PC-9 (cell line): ENCODE results near the gene SDHA.

Experiments used
- CTCF ChIP-seq: fragments of 200-600 bp; sonication (generic); conservative IDR thresholded peaks from 2 replicates; pipeline ENCODE4 v1.6.1; 2017; ENCODE audit warnings: mixed run types, antibody characterized with exemption, mild to moderate bottlenecking, moderate library complexity
- EZH2 ChIP-seq: fragments of 200-600 bp; sonication (generic); IDR thresholded peaks from 2 replicates; pipeline ENCODE4 v1.8.0; 2017; ENCODE audit warnings: antibody characterized with exemption, low read depth

- TF ChIP-seq CTCF, result no peak
- TF ChIP-seq EZH2, result no peak
Observed at GRCh38 chr5:192691-192969, 25.5 kb upstream of the SDHA start.
